Bronchial epithelial cell (primary cell): ENCODE measurements around the gene PHF14. TPM values are rescaled to one million over a fixed set of nuclear protein-coding genes. Genes with fewer than 3 reads are reported as not detected.
"Not testable (repeated sequence)": the region's sequence is repeated elsewhere in the genome, so short reads cannot be mapped to it uniquely, and the experiment has no call there.

Experiments
- DNase-seq: peaks from one replicate; pipeline ENCODE4 v3.0.0-alpha.2; 2010; ENCODE audit warnings: low read depth
- FAIRE-seq: peaks from 2 replicates; lab custom pipeline; 2011; peaks lifted over from hg19 to GRCh38; lab: Jason Lieb, UNC
- H3K27me3 ChIP-seq: 2 replicates; pipeline ENCODE4 v1.5.1; 2011; ENCODE audit warnings: low read length; ENCODE audit not compliant: control insufficient read depth, insufficient read depth
- H3K36me3 ChIP-seq: 2 replicates; pipeline ENCODE4 v1.5.1; 2011; ENCODE audit warnings: low read length; ENCODE audit not compliant: control insufficient read depth, insufficient read depth
- H3K4me3 ChIP-seq: 2 replicates; pipeline ENCODE4 v1.5.1; 2011; ENCODE audit warnings: mild to moderate bottlenecking, low read depth, low read length, control low read depth
- total RNA-seq: library from RNA; depleted of rRNA; stranded (reverse); fragments of >200 nt; gene quantifications from 2 replicates; pipeline ENCODE4 v1.2.1, GENCODE V29; 2014
- TF ChIP-seq, protein P1 (sequence below): IDR thresholded peaks from 2 replicates; pipeline ENCODE4 v1.5.1; 2011; ENCODE audit warnings: mild to moderate bottlenecking, moderate library complexity, low read length, control low read depth, inconsistent platforms; ENCODE audit not compliant: insufficient read depth, severe bottlenecking

Gene PHF14
- total RNA-seq, 1 donor from 2014 or later = 17.4 TPM

DNA sequence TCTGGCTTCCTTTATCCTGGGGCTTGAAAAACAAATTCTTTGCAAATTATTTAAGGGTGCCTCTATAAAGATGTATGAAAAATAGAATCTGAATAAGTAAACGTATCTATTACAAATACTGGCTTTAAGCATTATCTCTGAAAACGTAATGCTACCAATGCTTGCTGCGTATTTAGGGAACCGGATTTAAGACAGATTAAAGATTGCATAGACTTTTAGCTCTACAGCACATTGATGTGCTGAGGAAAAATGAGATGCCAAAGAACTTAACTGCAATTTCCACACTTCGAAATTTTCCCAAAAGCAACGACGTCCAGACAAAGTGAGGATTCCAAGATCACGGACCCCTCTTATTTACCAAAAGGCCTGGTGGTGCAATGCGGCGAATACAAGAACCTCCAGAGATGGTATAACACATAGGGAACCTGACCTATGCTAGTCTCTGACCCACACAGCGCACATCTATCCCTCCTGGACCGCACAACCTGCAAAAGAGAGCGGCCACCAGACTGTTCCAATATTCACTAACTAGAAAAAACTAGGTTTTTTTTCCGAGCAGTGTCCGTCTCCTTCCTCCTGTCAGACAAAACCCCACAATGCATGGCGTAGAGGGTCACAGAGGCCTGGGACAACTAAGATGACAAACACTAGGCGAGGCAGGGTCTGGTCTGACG is 34.3 kb upstream of the PHF14 start:
- no peaks in the 10 kb centered on the region for H3K27me3 ChIP-seq
- FAIRE-seq (no peak), DNase-seq (peak; percentile 7)
- TF ChIP-seq, protein P1, sequence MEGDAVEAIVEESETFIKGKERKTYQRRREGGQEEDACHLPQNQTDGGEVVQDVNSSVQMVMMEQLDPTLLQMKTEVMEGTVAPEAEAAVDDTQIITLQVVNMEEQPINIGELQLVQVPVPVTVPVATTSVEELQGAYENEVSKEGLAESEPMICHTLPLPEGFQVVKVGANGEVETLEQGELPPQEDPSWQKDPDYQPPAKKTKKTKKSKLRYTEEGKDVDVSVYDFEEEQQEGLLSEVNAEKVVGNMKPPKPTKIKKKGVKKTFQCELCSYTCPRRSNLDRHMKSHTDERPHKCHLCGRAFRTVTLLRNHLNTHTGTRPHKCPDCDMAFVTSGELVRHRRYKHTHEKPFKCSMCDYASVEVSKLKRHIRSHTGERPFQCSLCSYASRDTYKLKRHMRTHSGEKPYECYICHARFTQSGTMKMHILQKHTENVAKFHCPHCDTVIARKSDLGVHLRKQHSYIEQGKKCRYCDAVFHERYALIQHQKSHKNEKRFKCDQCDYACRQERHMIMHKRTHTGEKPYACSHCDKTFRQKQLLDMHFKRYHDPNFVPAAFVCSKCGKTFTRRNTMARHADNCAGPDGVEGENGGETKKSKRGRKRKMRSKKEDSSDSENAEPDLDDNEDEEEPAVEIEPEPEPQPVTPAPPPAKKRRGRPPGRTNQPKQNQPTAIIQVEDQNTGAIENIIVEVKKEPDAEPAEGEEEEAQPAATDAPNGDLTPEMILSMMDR = no peak
- peak overlapping the region; percentile 92 for H3K4me3 ChIP-seq
- no peaks in the 10 kb centered on the region for H3K36me3 ChIP-seq

DNA sequence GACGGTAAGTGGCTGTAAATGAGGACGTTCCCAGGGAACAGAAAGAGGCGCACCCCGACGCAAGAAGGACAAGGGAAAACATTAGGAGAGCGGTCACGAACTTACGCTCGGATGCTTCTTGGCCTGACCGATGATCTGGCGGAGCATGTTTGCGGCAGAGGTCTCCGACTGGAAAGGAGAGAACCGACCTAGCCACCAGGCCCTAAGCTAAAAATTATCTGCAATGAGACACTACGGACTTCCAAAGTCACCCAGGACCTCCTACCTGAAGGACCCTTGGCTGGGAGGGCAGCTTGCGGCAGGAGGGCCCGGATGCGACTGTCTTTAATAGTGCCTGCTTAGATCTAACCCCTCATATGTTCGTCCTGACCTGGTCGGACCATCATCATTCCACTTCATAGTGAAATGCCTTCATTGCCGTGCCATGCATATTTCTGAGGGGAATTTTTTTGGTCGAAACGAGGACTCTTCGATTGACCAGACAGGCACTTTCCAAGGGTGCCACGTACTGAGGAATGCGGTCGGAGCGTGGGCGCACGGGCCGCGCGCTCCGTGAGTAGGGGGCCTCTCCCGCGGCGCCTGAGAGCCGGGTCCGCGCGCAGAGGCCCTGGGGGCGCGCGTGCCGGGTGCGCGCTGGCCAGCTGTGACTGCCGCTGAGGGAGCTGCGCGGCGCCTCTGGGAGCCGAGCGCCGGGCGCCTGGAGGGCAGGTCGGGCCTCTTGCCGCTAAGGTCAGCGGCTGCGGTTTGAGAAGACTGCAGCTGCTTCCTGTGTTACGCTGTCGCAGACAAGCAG is 33.6 kb upstream of the PHF14 start:
- Histone ChIP-seq H3K27me3 (no peaks in the 10 kb centered on the region), H3K4me3 (peak overlapping the region; percentile 92), H3K36me3 (no peaks in the 10 kb centered on the region)
- FAIRE-seq = no peak
- peak; percentile 87 for DNase-seq
- TF ChIP-seq, protein P1 = no peak

DNA sequence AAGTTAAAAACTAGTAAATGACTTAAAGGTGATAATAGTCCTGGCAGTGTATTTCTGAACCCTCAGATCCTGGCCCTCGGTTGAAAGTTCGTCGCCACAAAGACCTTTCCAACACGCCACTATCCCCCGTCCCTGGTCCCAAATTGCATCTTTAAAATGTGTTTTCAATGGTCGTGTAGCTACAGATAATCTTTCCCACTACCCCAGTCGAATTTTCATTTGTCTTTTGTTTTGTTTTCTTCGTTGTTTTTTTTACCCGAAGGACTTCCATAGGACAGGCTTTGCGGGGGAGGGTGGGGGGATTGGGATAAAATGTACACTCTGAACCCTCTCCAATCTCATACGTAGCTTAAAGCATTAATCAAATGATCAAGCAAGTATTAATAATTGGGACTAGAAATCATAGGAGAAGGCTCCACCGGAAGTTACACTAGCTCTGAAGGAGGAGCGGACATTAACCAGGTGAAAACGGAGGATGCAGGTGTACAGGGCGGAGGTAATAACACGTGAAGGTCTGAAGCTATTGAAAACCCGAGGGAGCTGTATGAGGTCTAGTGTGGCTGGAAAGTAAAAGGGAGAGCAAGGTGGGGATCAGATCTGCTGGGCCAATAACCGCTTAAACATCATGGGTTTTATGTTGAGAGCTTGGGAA is 32.8 kb upstream of the PHF14 start:
- no peaks in the 10 kb centered on the region for H3K27me3 ChIP-seq
- H3K36me3 ChIP-seq = no peaks in the 10 kb centered on the region
- peak overlapping the region; percentile 92 for H3K4me3 ChIP-seq
- FAIRE-seq = no peak
- DNase-seq = peak; percentile 15
- TF ChIP-seq, protein P1 = no peak

DNA sequence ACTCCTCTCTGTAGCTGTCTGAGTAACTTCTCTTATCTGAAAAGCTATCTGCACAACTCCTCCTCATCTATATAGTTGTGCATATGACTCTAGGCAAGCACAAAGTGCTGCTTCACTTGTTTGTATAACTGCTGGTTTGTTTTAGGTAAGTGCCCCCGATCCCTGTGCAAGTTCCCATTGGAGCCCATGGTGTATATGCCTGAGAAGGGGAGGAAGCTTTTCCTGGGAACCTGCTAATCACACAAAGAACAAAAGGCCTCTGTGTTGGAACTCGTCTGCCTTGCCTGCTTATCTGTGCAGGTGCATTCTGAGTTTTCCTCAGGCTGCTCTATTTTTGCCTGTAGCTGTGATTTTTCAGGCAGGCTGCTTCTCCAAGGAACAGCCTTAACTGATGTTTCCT is 23.2 kb upstream of the PHF14 start:
- H3K4me3 ChIP-seq = no peak overlapping the region
- H3K27me3 ChIP-seq = no peaks in the 10 kb centered on the region
- DNase-seq = no peak
- FAIRE-seq = no peak
- no peaks in the 10 kb centered on the region for H3K36me3 ChIP-seq
- TF ChIP-seq, protein P1 = no peak

DNA sequence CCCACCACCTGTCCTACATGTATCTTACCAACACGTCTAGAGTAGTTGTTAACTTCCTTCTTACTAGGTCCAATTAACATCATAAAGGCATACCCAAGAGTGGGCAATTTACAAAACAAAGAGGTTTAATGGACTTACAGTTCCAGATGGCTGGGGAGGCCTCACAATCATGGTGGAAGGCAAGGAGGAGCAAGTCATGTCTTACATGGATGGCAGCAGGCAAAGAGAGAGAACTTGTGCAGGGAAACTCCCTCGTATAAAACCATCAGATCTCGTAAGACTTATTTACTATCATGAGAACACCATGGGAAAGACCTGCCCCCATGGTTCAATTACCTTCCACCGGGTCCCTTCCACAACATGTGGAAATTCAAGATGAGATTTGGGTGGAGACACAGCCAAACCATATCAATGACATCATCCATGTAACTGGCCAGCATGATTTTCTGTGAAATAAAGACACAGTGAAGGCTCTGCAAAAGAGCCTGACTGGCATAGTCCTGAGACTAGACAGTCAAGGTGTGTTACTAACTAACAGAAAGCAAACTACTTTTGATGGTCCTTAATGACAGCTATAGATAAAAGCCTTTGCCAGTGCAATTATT is 22.6 kb upstream of the PHF14 start:
- not testable (repeated sequence) for H3K27me3 ChIP-seq, H3K4me3 ChIP-seq, FAIRE-seq, DNase-seq, H3K36me3 ChIP-seq

DNA sequence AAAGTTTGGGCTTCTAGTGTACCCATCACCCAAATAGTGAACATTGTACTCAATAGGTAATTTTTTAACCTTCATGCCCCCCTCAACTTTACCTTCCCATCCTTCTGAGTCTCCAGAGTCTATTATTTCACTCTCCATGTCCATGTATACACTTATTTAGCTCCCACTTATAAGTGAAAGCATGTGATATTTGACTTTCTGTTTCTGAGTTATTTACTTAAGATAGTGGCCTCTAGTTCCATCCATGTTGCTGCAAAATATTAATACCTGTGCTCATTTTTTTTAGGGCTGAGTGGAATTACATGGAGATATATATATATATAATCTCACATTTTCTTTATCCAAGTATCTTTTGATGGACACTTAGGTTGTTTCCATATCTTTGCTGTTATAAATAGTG is 21.1 kb upstream of the PHF14 start:
- TF ChIP-seq, protein P1 = no peak
- H3K4me3 ChIP-seq = no peak overlapping the region
- no peak for FAIRE-seq

DNA sequence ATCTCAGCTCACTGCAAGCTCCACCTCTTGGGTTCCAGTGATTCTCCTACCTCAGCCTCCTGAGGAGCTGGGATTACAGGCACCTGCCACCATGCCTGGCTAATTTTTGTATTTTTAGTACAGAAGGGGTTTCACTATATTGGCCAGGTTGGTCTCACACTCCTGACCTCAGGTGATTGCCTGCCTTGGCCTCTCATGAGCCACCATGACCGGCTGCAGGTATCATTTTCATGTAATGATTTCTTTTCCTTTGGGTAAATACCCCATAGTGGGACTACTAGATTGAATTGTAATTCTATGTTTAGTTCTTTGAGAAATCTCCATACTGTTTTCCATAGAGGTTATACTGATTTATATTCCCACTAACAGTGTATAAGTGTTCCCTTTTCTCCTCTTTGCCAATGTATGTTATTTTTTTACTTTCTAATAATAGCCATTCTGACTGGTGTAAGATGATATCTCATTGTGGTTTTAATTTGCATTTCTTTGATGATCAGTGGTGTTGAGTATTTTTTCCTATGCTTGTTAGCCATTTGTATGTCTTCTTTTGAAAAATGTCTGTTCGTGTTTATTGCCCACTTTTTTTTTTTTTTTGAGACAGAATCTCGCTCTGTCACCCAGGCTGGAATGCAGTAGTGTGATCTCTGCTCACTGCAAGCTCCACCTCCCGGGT is 20.5 kb upstream of the PHF14 start:
- FAIRE-seq, H3K36me3 ChIP-seq, H3K27me3 ChIP-seq, H3K4me3 ChIP-seq, DNase-seq: not testable (repeated sequence)

More for the DNA sequence above, 21.1 kb upstream of the PHF14 start:
- Histone ChIP-seq H3K36me3 (no peaks in the 10 kb centered on the region), H3K27me3 (no peaks in the 10 kb centered on the region)
- DNase-seq = no peak
